Stimulated activated CD4-positive, alpha-beta T cell treated with anti-CD3 and anti-CD28 coated beads, Interleukin-4, amount 100 ng/mL, for 48 hours (primary cell): Measurements from ENCODE around the gene SLC47A2.

Source experiments
- DNase-seq, 2 donors: peaks; one replicate each; pipeline ENCODE4 v3.0.0-alpha.2; 2020; ENCODE audit warnings: low read depth in 2 of 2

SLC47A2 gene

GRCh38 chr17:19728084-19728495, 11.7 kb upstream of the SLC47A2 start:
- no peak for DNase-seq

- DNase-seq = no peak
Measured at GRCh38 chr17:19727501-19728078, 11.2 kb upstream of the SLC47A2 start.

GRCh38 chr17:19726631-19727376, 10.4 kb upstream of the SLC47A2 start:
- DNase-seq = no peak

GRCh38 chr17:19725486-19725885, 9.1 kb upstream of the SLC47A2 start:
- DNase-seq = no peak

GRCh38 chr17:19724501-19725420, 8.4 kb upstream of the SLC47A2 start:
- peak; percentile 36 to 42 for DNase-seq

GRCh38 chr17:19723964-19724363, 7.6 kb upstream of the SLC47A2 start:
- no peak for DNase-seq

- DNase-seq = no peak
Measured at GRCh38 chr17:19720631-19721426, 4.4 kb upstream of the SLC47A2 start.

- DNase-seq = no peak
Measured at GRCh38 chr17:19720210-19720475, 3.8 kb upstream of the SLC47A2 start.

GRCh38 chr17:19719355-19720209, 3.2 kb upstream of the SLC47A2 start:
- no peak for DNase-seq

- DNase-seq = no peak
Measured at GRCh38 chr17:19718613-19719354, 2.4 kb upstream of the SLC47A2 start.

GRCh38 chr17:19718041-19718612, 1.7 kb upstream of the SLC47A2 start:
- DNase-seq = no peak

GRCh38 chr17:19717411-19717908, 1.1 kb upstream of the SLC47A2 start:
- no peak for DNase-seq

- no peak for DNase-seq
Measured at GRCh38 chr17:19717031-19717360, 612 bp upstream of the SLC47A2 start.

GRCh38 chr17:19714542-19715411, 1.6 kb downstream of the SLC47A2 start:
- DNase-seq = no peak

- no peak for DNase-seq
Measured at GRCh38 chr17:19713901-19714361, 2.5 kb downstream of the SLC47A2 start.

- DNase-seq = no peak
Measured at GRCh38 chr17:19713462-19713861, 2.9 kb downstream of the SLC47A2 start.

GRCh38 chr17:19712436-19713004, 3.9 kb downstream of the SLC47A2 start:
- DNase-seq = no peak

- no peak for DNase-seq
Measured at GRCh38 chr17:19709841-19710240, 6.5 kb downstream of the SLC47A2 start.
